Karpas-422 (cell line): ENCODE data around the gene TMEM129. TPM values are rescaled to one million over a fixed set of nuclear protein-coding genes. Genes with fewer than 3 reads are reported as not detected.

Experiments
- DNase-seq: peaks from one replicate; pipeline ENCODE4 v3.0.0-alpha.2; 2015
- H2AFZ ChIP-seq: fragments of 200-600 bp; sonication (generic); 2 replicates; pipeline ENCODE4 v1.6.1; 2014; ENCODE audit warnings: antibody characterized with exemption, low read length, mixed read lengths
- H3K27ac ChIP-seq: fragments of 200-600 bp; sonication (generic); 2 replicates; pipeline ENCODE4 v1.5.1; 2014; ENCODE audit warnings: mild to moderate bottlenecking, low read length, moderate library complexity
- H3K27me3 ChIP-seq: fragments of 200-600 bp; sonication (generic); 2 replicates; pipeline ENCODE4 v1.6.1; 2014; ENCODE audit warnings: low read length, mixed read lengths
- H3K36me3 ChIP-seq: fragments of 200-600 bp; sonication (generic); 2 replicates; pipeline ENCODE4 v1.6.1; 2014; ENCODE audit warnings: low read length, mixed read lengths; ENCODE audit not compliant: insufficient read depth
- H3K4me1 ChIP-seq: fragments of 200-600 bp; sonication (generic); 2 replicates; pipeline ENCODE4 v1.6.1; 2014; ENCODE audit warnings: mild to moderate bottlenecking, low read length, mixed read lengths
- H3K4me2 ChIP-seq: fragments of 200-600 bp; sonication (generic); 2 replicates; pipeline ENCODE4 v1.6.1; 2014; ENCODE audit warnings: low read length, low read depth, mild to moderate bottlenecking; ENCODE audit not compliant: poor library complexity, severe bottlenecking
- H3K4me3 ChIP-seq: fragments of 200-600 bp; sonication (generic); 2 replicates; pipeline ENCODE4 v1.5.1; 2014; ENCODE audit warnings: mild to moderate bottlenecking, antibody characterized with exemption, low read length, mixed read lengths
- H3K79me2 ChIP-seq: fragments of 200-600 bp; sonication (generic); 2 replicates; pipeline ENCODE4 v1.6.1; 2014; ENCODE audit warnings: mild to moderate bottlenecking, low read length, mixed read lengths
- H3K9ac ChIP-seq: fragments of 200-600 bp; sonication (generic); 2 replicates; pipeline ENCODE4 v1.6.0; 2014; ENCODE audit warnings: low read length
- H3K9me2 ChIP-seq: fragments of 200-600 bp; sonication (generic), shearing (Covaris generic); replicated peaks from 2 replicates; pipeline ENCODE4 v1.6.0; 2014; ENCODE audit warnings: mild to moderate bottlenecking, low read length, moderate library complexity; ENCODE audit not compliant: insufficient read depth
- H3K9me3 ChIP-seq: fragments of 300-700, 200-600 bp; sonication (generic); 2 replicates; pipeline ENCODE4 v1.6.1; 2014; ENCODE audit warnings: low read length, mixed read lengths
- H4K20me1 ChIP-seq: fragments of 200-600 bp; sonication (generic); 2 replicates; pipeline ENCODE4 v1.6.1; 2014; ENCODE audit warnings: mild to moderate bottlenecking, antibody characterized with exemption, low read length, low read depth; ENCODE audit not compliant: insufficient read depth
- total RNA-seq: library from RNA; depleted of rRNA; stranded (reverse); fragments of >200 nt; shearing (Covaris generic); gene quantifications from 2 replicates; pipeline ENCODE4 v1.2.3, GENCODE V29; 2014; ENCODE audit warnings: low replicate concordance

The TMEM129 gene
- total RNA-seq, 1 experiment from 2014 or later: 21.8 TPM

- peaks cover 11% of the 10 kb centered on the region for H3K4me1 ChIP-seq
- no peak overlapping the region for H3K27ac ChIP-seq
- no peak overlapping the region for H3K4me2 ChIP-seq
- H3K27me3 ChIP-seq: no peaks in the 10 kb centered on the region
- no peak overlapping the region for H3K4me3 ChIP-seq
- peaks cover 69% of the 10 kb centered on the region for H3K36me3 ChIP-seq
- no peaks in the 10 kb centered on the region for H3K9me3 ChIP-seq
- no peak for DNase-seq
- H3K79me2 ChIP-seq: peaks cover 61% of the 10 kb centered on the region
- no peak overlapping the region for H3K9ac ChIP-seq
- H2AFZ ChIP-seq: no peak overlapping the region
- H4K20me1 ChIP-seq: peaks cover 4% of the 10 kb centered on the region
- no peaks in the 10 kb centered on the region for H3K9me2 ChIP-seq
These were observed 6.3 kb upstream of the TMEM129 start for GRCh38 chr4:1727117-1728031.

- Histone ChIP-seq H3K4me2 (no peak overlapping the region), H3K9ac (no peak overlapping the region), H3K36me3 (peaks cover 60% of the 10 kb centered on the region)
These were observed 5.2 kb upstream of the TMEM129 start for GRCh38 chr4:1726146-1726934.

GRCh38 chr4:1725521-1725920, 4.4 kb upstream of the TMEM129 start:
- H3K36me3 ChIP-seq: peaks cover 55% of the 10 kb centered on the region
- no peak overlapping the region for H3K4me2 ChIP-seq
- no peak for DNase-seq
- H3K4me1 ChIP-seq: peaks cover 13% of the 10 kb centered on the region
- peaks cover 70% of the 10 kb centered on the region for H3K79me2 ChIP-seq
- no peaks in the 10 kb centered on the region for H3K27me3 ChIP-seq
- H3K4me3 ChIP-seq: no peak overlapping the region
- H3K9me3 ChIP-seq: no peaks in the 10 kb centered on the region
- no peak overlapping the region for H3K9ac ChIP-seq
- H3K9me2 ChIP-seq: no peaks in the 10 kb centered on the region
- no peak overlapping the region for H3K27ac ChIP-seq
- peaks cover 12% of the 10 kb centered on the region for H4K20me1 ChIP-seq
- no peak overlapping the region for H2AFZ ChIP-seq

More at GRCh38 chr4:1726146-1726934, 5.2 kb upstream of the TMEM129 start:
- Histone ChIP-seq H3K79me2 (peaks cover 70% of the 10 kb centered on the region), H3K9me2 (no peaks in the 10 kb centered on the region), H3K9me3 (no peaks in the 10 kb centered on the region), H3K27me3 (no peaks in the 10 kb centered on the region), H3K27ac (no peak overlapping the region), H4K20me1 (peaks cover 12% of the 10 kb centered on the region), H2AFZ (no peak overlapping the region), H3K4me1 (peaks cover 13% of the 10 kb centered on the region), H3K4me3 (no peak overlapping the region)
- DNase-seq: peak; percentile 92

GRCh38 chr4:1723131-1723801, 2.1 kb upstream of the TMEM129 start:
- DNase-seq: no peak
- Histone ChIP-seq H2AFZ (no peak overlapping the region), H3K4me2 (peak overlapping the region; percentile 97), H3K4me3 (peak overlapping the region; percentile 77), H3K9me2 (no peaks in the 10 kb centered on the region), H3K9me3 (no peaks in the 10 kb centered on the region), H3K79me2 (peaks cover 73% of the 10 kb centered on the region), H3K9ac (peak overlapping the region; percentile 83), H4K20me1 (peaks cover 18% of the 10 kb centered on the region), H3K36me3 (peaks cover 37% of the 10 kb centered on the region), H3K4me1 (peaks cover 35% of the 10 kb centered on the region), H3K27ac (peak overlapping the region; percentile 58), H3K27me3 (no peaks in the 10 kb centered on the region)

GRCh38 chr4:1722551-1723118, 1.5 kb upstream of the TMEM129 start:
- no peaks in the 10 kb centered on the region for H3K9me3 ChIP-seq
- peak overlapping the region; percentile 77 for H3K4me3 ChIP-seq
- H3K9ac ChIP-seq: peak overlapping the region; percentile 83
- H3K4me2 ChIP-seq: peak overlapping the region; percentile 97
- no peaks in the 10 kb centered on the region for H3K9me2 ChIP-seq
- no peak for DNase-seq
- H3K4me1 ChIP-seq: peaks cover 40% of the 10 kb centered on the region
- no peak overlapping the region for H2AFZ ChIP-seq
- H3K27ac ChIP-seq: peak overlapping the region; percentile 58
- H3K36me3 ChIP-seq: peaks cover 30% of the 10 kb centered on the region
- H4K20me1 ChIP-seq: peaks cover 24% of the 10 kb centered on the region
- H3K27me3 ChIP-seq: no peaks in the 10 kb centered on the region
- H3K79me2 ChIP-seq: peaks cover 70% of the 10 kb centered on the region

GRCh38 chr4:1721666-1722550, 785 bp upstream of the TMEM129 start:
- Histone ChIP-seq H2AFZ (no peak overlapping the region), H3K4me1 (peaks cover 40% of the 10 kb centered on the region)

More at GRCh38 chr4:1721666-1722550, 785 bp upstream of the TMEM129 start:
- Histone ChIP-seq H3K27me3 (no peaks in the 10 kb centered on the region), H3K9me3 (no peaks in the 10 kb centered on the region), H3K4me3 (peak overlapping the region; percentile 77), H3K36me3 (peaks cover 23% of the 10 kb centered on the region), H3K9ac (peak overlapping the region; percentile 83), H3K9me2 (no peaks in the 10 kb centered on the region), H3K79me2 (peaks cover 70% of the 10 kb centered on the region), H3K27ac (peak overlapping the region; percentile 58), H4K20me1 (peaks cover 25% of the 10 kb centered on the region), H3K4me2 (peak overlapping the region; percentile 97)
- peak; percentile 62 for DNase-seq
